Measurements from ENCODE around the gene PARD3. TPM values are rescaled to one million over a fixed set of nuclear protein-coding genes. Genes with fewer than 3 reads are reported as not detected.

The PARD3 gene
- total and polyA plus RNA-seq, 7 experiments from 2014 or later = 0.19 to 1.2 (median 0.43) TPM

DNA sequence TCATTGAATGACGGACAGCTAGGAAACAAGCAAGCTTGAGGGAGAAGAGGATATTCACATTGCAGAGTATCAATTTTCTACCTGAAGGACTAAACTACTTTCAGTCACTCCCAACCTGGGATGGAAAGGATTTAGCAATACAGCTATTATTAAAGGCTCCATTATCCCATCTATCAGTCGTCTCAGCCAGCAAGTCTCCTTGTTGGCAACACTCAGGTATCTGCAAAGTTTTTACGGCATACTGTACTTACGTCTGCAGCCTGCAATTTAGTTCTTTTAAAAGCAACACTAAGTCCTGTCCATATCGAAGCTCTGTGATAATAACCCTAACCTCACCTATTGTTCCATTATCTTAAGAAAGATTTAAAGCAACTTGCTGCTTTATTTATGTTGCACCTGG lies 689.4 kb downstream of the PARD3 start:
- H3K4me1 ChIP-seq (ENCODE audit: control insufficient read depth in 2 of 2, insufficient read depth in 2 of 2, low read length in 2 of 2) = peaks cover 0 to 9% of the 10 kb centered on the region in 2 donors
- peaks cover 0 to 4% (median 0%) of the 10 kb centered on the region in 5 donors for H3K36me3 Mint-ChIP-seq
- peaks cover 0 to 6% (median 0%) of the 10 kb centered on the region in 11 donors for H3K9me3 Mint-ChIP-seq
- no peaks in the 10 kb centered on the region for H3K36me3 ChIP-seq (ENCODE audit: control insufficient read depth in 2 of 3, insufficient read depth in 3 of 3, low read length in 3 of 3)
- H3K4me3 ChIP-seq (ENCODE audit: low read length) = no peak overlapping the region
- no peak for ATAC-seq
- no peak for DNase-seq
- POLR2A ChIA-PET = no interaction called here
- H3K27me3 Mint-ChIP-seq = no peaks in the 10 kb centered on the region
- no peak overlapping the region for H3K27ac Mint-ChIP-seq
- H3K27me3 ChIP-seq (ENCODE audit: control insufficient read depth in 2 of 2, insufficient read depth in 2 of 2, low read length in 2 of 2) = no peaks in the 10 kb centered on the region
- H3K4me1 Mint-ChIP-seq = peaks cover 9 to 31% (median 20%) of the 10 kb centered on the region in 7 donors
- intact Hi-C loops (cut with micrococcal nuclease) = loop anchor here in 1 of 2 donors (10.0 kb wide), 1 partner anchor 931 kb away; no protein-coding TSS in a partner anchor
- no peak overlapping the region for H3K4me3 Mint-ChIP-seq
- no peaks in the 10 kb centered on the region for H3K9me3 ChIP-seq (ENCODE audit: control insufficient read depth in 2 of 3, low read length in 3 of 3)
- CTCF ChIA-PET = interaction anchor here (0.6 kb wide), 1 partner anchor 1016 kb away, joined by 3 read pairs; no protein-coding TSS in a partner anchor
- no peak overlapping the region for H3K27ac ChIP-seq (ENCODE audit: low read depth, low read length)

DNA sequence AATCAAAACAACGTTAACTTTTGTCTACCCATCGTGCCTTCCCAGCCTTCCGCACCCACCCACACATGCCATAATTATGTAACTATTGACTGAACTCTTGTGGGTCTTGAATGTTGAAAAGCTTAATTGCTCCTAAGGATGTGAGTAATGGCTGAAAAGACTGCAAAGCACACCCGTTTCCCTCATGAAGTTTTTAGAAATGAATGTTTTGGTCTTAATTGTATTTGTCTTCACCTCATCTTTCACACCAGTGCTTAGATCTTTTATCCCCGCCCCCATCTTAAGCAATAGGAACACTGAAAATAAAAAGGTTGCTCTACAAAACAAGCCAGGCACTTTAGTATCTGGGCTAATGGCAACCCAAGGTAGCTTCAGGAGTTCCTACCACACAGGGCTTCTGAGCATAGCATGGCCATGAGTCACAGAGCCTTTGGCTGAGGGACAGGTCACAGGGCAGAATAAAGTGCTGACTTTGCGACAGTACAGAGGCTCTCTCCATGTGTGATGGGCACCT lies 690.5 kb downstream of the PARD3 start:
- peaks cover 0 to 9% of the 10 kb centered on the region in 2 donors for H3K4me1 ChIP-seq (ENCODE audit: control insufficient read depth in 2 of 2, insufficient read depth in 2 of 2, low read length in 2 of 2)
- no peak overlapping the region for H3K27ac Mint-ChIP-seq
- no peak overlapping the region for H3K4me3 Mint-ChIP-seq
- no peaks in the 10 kb centered on the region for H3K27me3 Mint-ChIP-seq
- no peaks in the 10 kb centered on the region for H3K36me3 ChIP-seq (ENCODE audit: control insufficient read depth in 2 of 3, insufficient read depth in 3 of 3, low read length in 3 of 3)
- H3K27me3 ChIP-seq (ENCODE audit: control insufficient read depth in 2 of 2, insufficient read depth in 2 of 2, low read length in 2 of 2) = no peaks in the 10 kb centered on the region
- peaks cover 9 to 32% (median 20%) of the 10 kb centered on the region in 7 donors for H3K4me1 Mint-ChIP-seq
- POLR2A ChIA-PET = no interaction called here
- H3K9me3 Mint-ChIP-seq = peaks cover 0 to 6% (median 0%) of the 10 kb centered on the region in 11 donors
- intact Hi-C loops (cut with micrococcal nuclease) = loop anchor here in 1 of 2 donors (10.0 kb wide), 1 partner anchor 930 kb away; no protein-coding TSS in a partner anchor
- no peaks in the 10 kb centered on the region for H3K9me3 ChIP-seq (ENCODE audit: control insufficient read depth in 2 of 3, low read length in 3 of 3)
- no peak overlapping the region for H3K4me3 ChIP-seq (ENCODE audit: low read length)
- CTCF ChIA-PET = no interaction called here
- ATAC-seq (no peak), DNase-seq (no peak)
- no peak overlapping the region for H3K27ac ChIP-seq (ENCODE audit: low read depth, low read length)
- H3K36me3 Mint-ChIP-seq = peaks cover 0 to 4% (median 0%) of the 10 kb centered on the region in 5 donors

DNA sequence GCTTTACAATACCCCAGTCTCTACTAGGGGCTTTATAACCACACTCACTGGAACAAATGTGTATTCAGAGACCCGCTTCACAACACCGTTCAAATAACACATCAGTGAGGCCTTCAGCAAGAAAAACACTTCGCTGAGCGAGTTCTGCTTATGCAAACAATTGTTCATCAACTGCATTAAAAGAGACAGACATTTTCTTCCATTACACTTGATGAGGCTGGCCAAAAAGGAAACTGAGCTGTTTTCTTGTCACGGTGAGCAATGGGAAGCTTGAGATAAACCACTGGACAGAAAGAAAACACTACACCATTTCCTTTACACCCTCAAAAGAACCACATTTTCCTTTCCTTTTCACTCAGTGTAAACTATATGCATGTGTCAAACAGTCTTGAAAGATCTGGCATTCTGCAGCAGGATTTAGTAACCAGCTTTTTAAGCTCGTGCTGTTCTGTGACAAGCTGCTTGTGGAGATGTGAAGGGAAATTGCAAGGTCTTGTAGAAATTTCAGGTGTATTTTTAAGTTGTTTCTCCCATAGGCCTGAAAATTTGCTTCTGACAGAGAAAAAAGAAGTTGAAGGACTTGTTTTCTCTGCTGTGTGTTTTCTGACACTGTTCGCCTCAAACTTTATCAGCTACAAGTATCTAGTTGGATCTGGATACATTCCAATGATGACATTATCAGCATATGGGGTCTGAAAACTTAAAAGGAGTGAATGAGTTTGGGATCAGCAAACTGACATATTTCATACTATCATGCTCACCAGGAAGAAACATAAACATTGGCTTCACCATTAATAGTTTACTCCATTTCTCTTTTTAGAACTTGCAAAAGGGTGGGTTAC lies 693.1 kb downstream of the PARD3 start:
- peak overlapping the region; percentile 0 to 72 (median 48) for H3K27ac Mint-ChIP-seq
- DNase-seq = peak in 5 of 9 donors; percentile 1 to 20 (median 4)
- Histone ChIP-seq H3K36me3 (ENCODE audit: control insufficient read depth in 2 of 3, insufficient read depth in 3 of 3, low read length in 3 of 3) (no peaks in the 10 kb centered on the region), H3K4me3 (ENCODE audit: low read length) (no peak overlapping the region), H3K4me1 (ENCODE audit: control insufficient read depth in 2 of 2, insufficient read depth in 2 of 2, low read length in 2 of 2) (peaks cover 0 to 9% of the 10 kb centered on the region in 2 donors), H3K27ac (ENCODE audit: low read depth, low read length) (no peak overlapping the region), H3K27me3 (ENCODE audit: control insufficient read depth in 2 of 2, insufficient read depth in 2 of 2, low read length in 2 of 2) (no peaks in the 10 kb centered on the region), H3K9me3 (ENCODE audit: control insufficient read depth in 2 of 3, low read length in 3 of 3) (no peaks in the 10 kb centered on the region)
- no peaks in the 10 kb centered on the region for H3K27me3 Mint-ChIP-seq
- POLR2A ChIA-PET = no interaction called here
- H3K4me1 Mint-ChIP-seq = peaks cover 9 to 32% (median 20%) of the 10 kb centered on the region in 7 donors
- peaks cover 0 to 2% (median 0%) of the 10 kb centered on the region in 11 donors for H3K9me3 Mint-ChIP-seq
- CTCF ChIA-PET = no interaction called here
- intact Hi-C loops (cut with micrococcal nuclease) = loop anchor here in 1 of 2 donors (10.0 kb wide), 1 partner anchor 927 kb away; no protein-coding TSS in a partner anchor
- H3K4me3 Mint-ChIP-seq = peak overlapping the region in 9 of 10 donors; percentile 17 to 67 (median 57)
- H3K36me3 Mint-ChIP-seq = peaks cover 0 to 4% (median 0%) of the 10 kb centered on the region in 5 donors
- no peak for ATAC-seq

DNA sequence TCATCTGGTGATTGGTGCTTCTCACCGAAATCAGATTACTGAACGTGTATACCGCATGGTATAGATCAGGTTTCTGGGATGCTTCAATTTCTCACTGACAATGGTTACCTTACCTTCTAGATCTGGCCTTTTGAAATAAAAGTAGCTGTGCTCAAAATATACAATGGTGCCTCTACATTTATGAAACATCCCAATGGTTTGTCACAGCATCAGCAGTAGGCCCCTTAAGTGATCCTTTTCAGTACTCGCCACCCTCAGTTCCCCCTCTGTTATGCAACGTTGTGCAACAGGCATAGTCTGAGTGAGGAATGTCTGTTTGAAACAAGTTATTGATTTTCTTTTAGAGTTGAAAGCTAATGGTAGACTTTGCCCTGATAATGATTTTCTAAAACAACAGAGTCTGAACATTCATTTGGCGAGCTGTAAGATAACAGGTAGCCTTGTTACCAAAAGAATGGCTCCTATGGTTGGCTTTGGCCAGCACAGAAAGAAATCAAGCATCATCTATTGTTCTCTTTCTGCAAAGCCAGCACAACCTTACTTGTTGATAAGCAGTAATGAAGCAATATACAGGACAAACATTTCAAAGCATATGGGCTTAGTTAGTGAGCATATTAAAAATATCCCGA lies 693.9 kb downstream of the PARD3 start:
- no peak for ATAC-seq
- Mint-ChIP-seq H3K9me3 (peaks cover 0 to 2% (median 0%) of the 10 kb centered on the region in 11 donors), H3K27me3 (peaks cover 0 to 2% (median 0%) of the 10 kb centered on the region in 5 donors), H3K4me1 (peaks cover 9 to 32% (median 20%) of the 10 kb centered on the region in 7 donors), H3K36me3 (peaks cover 0 to 4% (median 0%) of the 10 kb centered on the region in 5 donors), H3K27ac (peak overlapping the region in 6 of 9 donors; percentile 0 to 72 (median 48)), H3K4me3 (peak overlapping the region in 5 of 10 donors; percentile 17 to 67 (median 66))
- intact Hi-C loops (cut with micrococcal nuclease) = loop anchor here in 1 of 2 donors (10.0 kb wide), 1 partner anchor 926 kb away; no protein-coding TSS in a partner anchor
- H3K27me3 ChIP-seq (ENCODE audit: control insufficient read depth in 2 of 2, insufficient read depth in 2 of 2, low read length in 2 of 2) = no peaks in the 10 kb centered on the region
- no peaks in the 10 kb centered on the region for H3K9me3 ChIP-seq (ENCODE audit: control insufficient read depth in 2 of 3, low read length in 3 of 3)
- H3K4me3 ChIP-seq (ENCODE audit: low read length) = no peak overlapping the region
- peaks cover 0 to 9% of the 10 kb centered on the region in 2 donors for H3K4me1 ChIP-seq (ENCODE audit: control insufficient read depth in 2 of 2, insufficient read depth in 2 of 2, low read length in 2 of 2)
- DNase-seq = no peak
- H3K36me3 ChIP-seq (ENCODE audit: control insufficient read depth in 2 of 3, insufficient read depth in 3 of 3, low read length in 3 of 3) = no peaks in the 10 kb centered on the region
- CTCF ChIA-PET = no interaction called here
- POLR2A ChIA-PET = interaction anchor here (0.5 kb wide), 1 partner anchor 998 kb away, joined by 7 read pairs; no protein-coding TSS in a partner anchor
- no peak overlapping the region for H3K27ac ChIP-seq (ENCODE audit: low read depth, low read length)

DNA sequence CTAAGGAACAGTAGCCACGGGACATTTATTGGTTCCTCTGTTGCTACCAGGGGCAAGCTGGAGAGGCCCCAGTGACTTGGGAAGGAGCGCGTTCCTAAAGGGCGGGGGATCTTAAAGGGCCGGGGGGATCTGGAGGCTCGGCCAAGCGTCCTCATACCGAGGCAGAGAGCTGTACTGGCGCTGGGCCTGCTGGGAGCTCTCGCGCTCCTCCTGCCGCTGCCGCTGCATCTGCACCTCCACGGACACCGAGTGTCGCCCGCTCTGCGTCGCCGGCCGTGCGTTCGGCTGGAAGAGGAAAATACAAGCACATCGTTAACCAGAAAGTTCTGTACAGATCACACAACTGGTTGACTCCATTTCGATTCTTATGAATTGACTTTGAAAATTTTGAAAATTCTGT lies 695.6 kb downstream of the PARD3 start:
- Mint-ChIP-seq H3K27me3 (peaks cover 0 to 4% (median 0%) of the 10 kb centered on the region in 5 donors), H3K27ac (no peak overlapping the region), H3K4me3 (no peak overlapping the region), H3K9me3 (peaks cover 0 to 2% (median 0%) of the 10 kb centered on the region in 11 donors), H3K36me3 (peaks cover 0 to 4% (median 0%) of the 10 kb centered on the region in 5 donors), H3K4me1 (peaks cover 9 to 29% (median 20%) of the 10 kb centered on the region in 7 donors)
- ChIA-PET CTCF (interaction anchor here (0.6 kb wide), 1 partner anchor 323 kb away, joined by 6 read pairs; no protein-coding TSS in a partner anchor), POLR2A (no interaction called here)
- Histone ChIP-seq H3K4me3 (ENCODE audit: low read length) (no peak overlapping the region), H3K4me1 (ENCODE audit: control insufficient read depth in 2 of 2, insufficient read depth in 2 of 2, low read length in 2 of 2) (peaks cover 0 to 9% of the 10 kb centered on the region in 2 donors), H3K36me3 (ENCODE audit: control insufficient read depth in 2 of 3, insufficient read depth in 3 of 3, low read length in 3 of 3) (no peaks in the 10 kb centered on the region), H3K27me3 (ENCODE audit: control insufficient read depth in 2 of 2, insufficient read depth in 2 of 2, low read length in 2 of 2) (no peaks in the 10 kb centered on the region), H3K27ac (ENCODE audit: low read depth, low read length) (no peak overlapping the region), H3K9me3 (ENCODE audit: control insufficient read depth in 2 of 3, low read length in 3 of 3) (no peaks in the 10 kb centered on the region)
- intact Hi-C loops (cut with micrococcal nuclease) = no loop called here
- DNase-seq (no peak), ATAC-seq (no peak)

DNA sequence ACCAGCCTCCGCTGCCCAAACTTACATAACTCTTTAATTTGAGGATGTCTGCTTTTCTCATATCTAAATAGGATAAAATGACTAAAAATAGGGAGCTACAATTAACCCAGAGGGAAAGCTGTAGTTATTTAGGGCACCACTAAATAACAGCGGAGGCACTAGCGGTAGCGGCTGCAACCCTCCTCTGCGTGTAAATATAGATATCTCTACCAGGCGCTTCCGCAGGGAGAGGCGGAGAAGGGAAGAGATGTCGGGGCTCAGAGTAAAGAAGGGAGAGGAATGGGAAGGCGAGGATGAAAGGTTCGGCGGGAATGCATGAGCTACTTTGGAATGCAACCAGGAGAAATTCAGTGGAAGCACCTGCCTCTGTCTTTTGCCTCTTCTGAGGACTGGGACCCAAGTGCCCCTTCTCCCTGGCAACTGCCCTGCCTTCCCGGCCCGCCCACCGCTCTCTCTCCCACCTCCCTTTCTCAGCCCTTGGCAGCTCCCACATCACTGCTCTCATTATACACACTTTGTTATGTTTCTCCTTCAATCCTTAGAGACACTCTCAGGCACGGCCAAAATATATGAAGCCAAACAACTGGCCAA lies 698.3 kb downstream of the PARD3 start:
- DNase-seq = no peak

More for the DNA sequence above, 698.3 kb downstream of the PARD3 start:
- no peaks in the 10 kb centered on the region for H3K27me3 ChIP-seq (ENCODE audit: control insufficient read depth in 2 of 2, insufficient read depth in 2 of 2, low read length in 2 of 2)
- ChIA-PET POLR2A (no interaction called here), CTCF (no interaction called here)
- H3K27me3 Mint-ChIP-seq = peaks cover 0 to 4% (median 0%) of the 10 kb centered on the region in 5 donors
- no peak overlapping the region for H3K4me3 Mint-ChIP-seq
- no peak for ATAC-seq
- no peaks in the 10 kb centered on the region for H3K36me3 ChIP-seq (ENCODE audit: control insufficient read depth in 2 of 3, insufficient read depth in 3 of 3, low read length in 3 of 3)
- no peak overlapping the region for H3K27ac ChIP-seq (ENCODE audit: low read depth, low read length)
- no peak overlapping the region for H3K27ac Mint-ChIP-seq
- H3K4me1 Mint-ChIP-seq = peaks cover 3 to 12% (median 7%) of the 10 kb centered on the region in 7 donors
- intact Hi-C loops (cut with micrococcal nuclease) = no loop called here
- H3K4me1 ChIP-seq (ENCODE audit: control insufficient read depth in 2 of 2, insufficient read depth in 2 of 2, low read length in 2 of 2) = no peaks in the 10 kb centered on the region
- H3K9me3 Mint-ChIP-seq = peaks cover 0 to 2% (median 0%) of the 10 kb centered on the region in 11 donors
- H3K9me3 ChIP-seq (ENCODE audit: control insufficient read depth in 2 of 3, low read length in 3 of 3) = no peaks in the 10 kb centered on the region
- peaks cover 0 to 4% (median 0%) of the 10 kb centered on the region in 5 donors for H3K36me3 Mint-ChIP-seq
- no peak overlapping the region for H3K4me3 ChIP-seq (ENCODE audit: low read length)

Data from naive thymus-derived CD4-positive, alpha-beta T cell (primary cell).